Astrocyte (in vitro differentiated cells and primary cell): ENCODE data around the gene SLC7A6OS.

ENCODE experiments used
- CTCF ChIP-seq: IDR thresholded peaks from 2 replicates; pipeline ENCODE4 v1.5.1; 2011; ENCODE audit warnings: low read depth, mild to moderate bottlenecking, inconsistent platforms, low read length, moderate library complexity; ENCODE audit not compliant: insufficient read depth
- EZH2 ChIP-seq: IDR thresholded peaks from 2 replicates; pipeline ENCODE4 v1.6.1; 2012; ENCODE audit warnings: mild to moderate bottlenecking, low read length, inconsistent platforms; ENCODE audit not compliant: insufficient read depth

GRCh38 chr16:68353366-68353765 is 42.6 kb upstream of the SLC7A6OS start:
- TF ChIP-seq CTCF = no peak
- TF ChIP-seq EZH2 = no peak
